GM19023 (cell line): Measurements from ENCODE around the gene ADGRL3.
"Not testable (repeated sequence)": the region's sequence is repeated elsewhere in the genome, so short reads cannot be mapped to it uniquely, and the experiment has no call there.

Source experiments
- ATAC-seq: cut with Tn5 transposase; IDR thresholded peaks from one replicate; pipeline ENCODE4 v1.9.1; 2021; ENCODE audit warnings: mild to moderate bottlenecking, moderate library complexity; ENCODE audit not compliant: unreplicated experiment

ADGRL3 gene

DNA sequence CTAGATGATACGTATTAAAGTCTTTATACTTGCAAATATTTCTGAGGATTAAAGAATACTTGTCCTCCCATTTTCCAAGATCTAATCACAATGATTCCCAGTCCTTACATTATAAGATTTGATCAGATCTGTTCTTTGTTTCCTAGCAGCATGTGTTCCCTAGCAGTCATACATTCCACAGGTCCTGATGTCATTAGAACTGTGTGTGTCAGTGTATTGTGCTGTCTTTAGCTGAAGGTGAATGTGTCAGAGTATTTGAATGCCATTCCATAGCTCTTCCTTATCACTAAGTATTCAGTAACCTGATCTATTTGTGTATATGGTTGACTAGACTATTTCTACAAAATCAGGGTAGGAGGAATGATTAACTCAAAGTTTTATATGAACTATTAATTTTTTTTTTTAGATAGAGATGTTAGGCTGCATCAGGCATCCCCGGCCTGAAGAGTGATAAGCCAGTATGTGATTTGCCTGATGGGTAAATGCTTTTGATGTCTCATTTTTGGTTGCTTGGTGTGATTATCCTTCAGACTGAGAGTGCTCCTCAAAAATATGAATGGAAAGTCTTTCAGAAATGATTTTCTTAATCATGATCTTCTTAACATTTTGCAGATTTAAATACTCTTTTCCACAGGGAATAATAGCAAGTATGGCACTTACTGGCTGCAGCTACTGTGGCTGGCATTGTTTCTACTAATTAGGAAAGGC is 4.4 kb downstream of the ADGRL3 start:
- ATAC-seq, result no peak

DNA sequence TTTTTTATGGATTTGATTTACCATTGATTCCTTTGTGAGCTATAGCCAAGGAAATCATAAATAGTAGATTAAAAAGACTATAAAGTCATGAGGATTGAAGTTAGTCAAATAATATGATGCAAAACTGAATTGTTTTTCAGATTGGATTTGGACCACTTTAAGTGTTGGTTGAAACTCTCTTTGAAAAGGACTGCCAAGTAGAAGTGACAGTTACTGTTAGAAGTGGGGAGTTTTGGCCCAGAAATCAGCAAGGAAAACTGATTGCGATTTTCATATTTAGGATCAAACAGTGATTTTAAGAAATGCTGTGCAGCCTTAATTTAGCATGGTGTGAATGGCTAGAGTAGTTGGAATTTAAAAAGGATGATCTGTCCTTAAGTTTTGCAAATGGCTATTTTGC is 4.9 kb downstream of the ADGRL3 start:
- no peak for ATAC-seq

DNA sequence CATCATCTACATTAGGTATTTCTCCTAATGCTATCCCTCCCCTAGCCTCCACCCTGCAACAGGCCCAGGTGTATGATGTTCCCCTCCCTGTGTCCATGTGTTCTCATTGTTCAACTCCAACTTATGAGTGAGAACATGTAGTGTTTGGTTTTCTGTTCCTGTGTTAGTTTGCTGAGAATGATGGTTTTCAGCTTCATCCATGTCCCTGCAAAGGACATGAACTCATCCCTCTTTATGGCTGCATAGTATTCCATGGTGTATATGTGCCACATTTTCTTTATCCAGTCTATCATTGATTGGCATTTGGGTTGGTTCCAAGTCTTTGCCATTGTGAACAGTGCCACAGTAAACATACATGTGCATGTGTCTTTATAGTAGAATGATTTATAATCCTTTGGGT is 7.0 kb downstream of the ADGRL3 start:
- ATAC-seq, result not testable (repeated sequence)

DNA sequence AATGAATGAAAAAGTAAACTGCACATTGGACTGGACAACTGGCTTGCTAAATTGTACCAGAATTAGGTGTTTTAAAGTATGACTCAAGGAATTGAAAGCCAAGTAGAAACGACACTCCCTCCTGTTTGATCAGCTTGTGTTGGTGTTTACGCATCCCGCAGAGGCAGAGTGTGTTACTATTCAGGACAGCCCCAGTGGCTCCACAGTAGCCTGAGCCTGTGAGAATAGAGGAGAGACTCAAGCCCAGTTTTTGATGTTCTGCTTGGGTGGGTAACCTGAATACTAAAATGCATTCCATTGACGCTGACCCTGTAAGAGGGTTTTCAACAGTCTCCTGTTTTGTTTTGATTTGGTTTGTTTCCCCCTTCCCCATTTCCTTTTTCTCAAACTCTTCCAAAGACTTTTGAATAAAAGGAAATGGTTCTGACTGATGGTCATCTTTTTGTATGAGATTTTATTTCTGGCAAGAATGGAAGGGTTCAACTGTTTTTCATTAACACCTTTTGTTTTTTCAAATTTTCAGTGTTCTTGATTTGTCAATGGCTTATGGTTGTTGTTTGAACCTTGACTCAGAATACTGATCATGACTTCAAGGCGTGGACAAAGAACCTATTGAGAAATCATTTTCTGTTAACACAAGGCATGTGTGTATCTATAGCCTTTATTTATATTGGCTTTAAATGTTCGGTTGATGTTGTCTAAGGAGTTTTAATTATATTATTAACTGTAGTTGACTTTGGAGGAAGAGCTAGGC is 10.2 kb downstream of the ADGRL3 start:
- ATAC-seq, result no peak

DNA sequence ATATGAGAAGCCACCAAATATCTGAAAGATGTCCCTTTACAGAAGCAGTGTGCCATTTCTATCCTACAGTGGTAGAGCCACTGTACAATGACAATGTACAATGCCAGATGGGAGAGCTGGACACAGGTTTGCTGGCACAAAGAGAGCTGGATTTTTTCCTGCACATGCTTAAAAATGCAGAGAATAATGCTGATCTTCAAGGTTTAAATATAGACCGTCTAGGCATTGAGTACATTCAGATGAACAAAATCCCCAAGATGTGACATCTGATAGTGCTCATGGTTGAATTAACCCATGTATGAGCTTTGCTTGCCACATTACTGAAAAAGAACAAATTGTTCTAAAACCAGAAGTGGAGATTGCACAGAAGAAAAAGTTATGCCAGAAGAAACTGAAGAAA is 11.7 kb downstream of the ADGRL3 start:
- ATAC-seq, result no peak

DNA sequence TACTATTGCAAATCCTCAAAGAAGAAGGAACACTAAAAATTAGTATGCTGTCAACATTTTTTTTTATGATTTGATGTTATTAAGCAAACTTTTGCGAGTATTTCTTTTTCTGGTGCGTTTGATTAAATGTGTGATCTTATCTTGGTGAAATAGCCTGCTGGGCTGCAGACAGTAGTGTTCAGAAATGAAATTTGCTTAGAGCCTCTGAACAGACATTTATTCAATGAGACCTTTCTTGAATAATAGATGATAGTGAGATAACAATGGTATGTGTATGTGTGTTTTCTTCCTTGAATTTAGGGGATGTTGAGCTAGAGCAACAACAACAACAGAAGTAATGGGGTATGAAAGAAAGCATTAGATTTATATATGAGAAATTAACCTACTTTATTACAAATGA is 12.7 kb downstream of the ADGRL3 start:
- ATAC-seq, result no peak

DNA sequence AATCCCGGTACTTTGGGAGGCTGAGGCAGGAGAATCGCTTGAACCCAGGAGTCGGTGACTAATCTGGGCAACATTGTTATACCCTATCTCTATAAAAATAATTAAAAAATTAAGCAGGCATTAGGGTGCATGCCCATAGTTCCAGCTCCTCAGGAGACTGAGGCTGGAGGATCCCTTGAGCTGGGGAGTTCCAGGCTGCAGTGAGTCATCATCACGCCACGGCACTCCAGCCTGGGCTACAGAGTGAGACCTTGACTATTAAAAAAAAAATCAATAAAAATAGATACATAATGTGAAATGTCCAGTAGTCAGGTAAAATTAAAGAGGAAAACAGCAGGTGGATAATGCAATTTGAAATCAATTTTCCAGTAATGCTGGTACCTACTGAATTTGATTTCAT is 14.6 kb downstream of the ADGRL3 start:
- no peak for ATAC-seq

DNA sequence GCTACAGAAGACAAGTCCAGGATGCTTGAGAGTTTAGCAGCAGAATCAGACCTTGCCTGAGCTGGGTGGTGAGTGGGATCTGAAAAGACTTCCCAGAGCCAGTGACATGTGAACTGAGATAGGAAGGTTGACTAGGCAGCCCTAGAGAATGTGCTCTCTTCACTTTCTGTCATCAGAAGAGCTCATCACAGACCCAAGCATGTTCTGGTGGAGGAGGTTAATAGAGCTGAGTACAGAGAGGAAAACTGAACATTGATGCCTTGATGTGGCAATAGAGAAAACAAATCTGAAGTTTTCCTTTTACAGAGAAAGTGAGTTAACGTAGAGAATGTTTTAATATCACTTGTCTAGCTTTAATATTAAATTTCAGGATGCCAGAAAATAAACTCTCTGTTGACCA is 17.1 kb downstream of the ADGRL3 start:
- ATAC-seq, result no peak

DNA sequence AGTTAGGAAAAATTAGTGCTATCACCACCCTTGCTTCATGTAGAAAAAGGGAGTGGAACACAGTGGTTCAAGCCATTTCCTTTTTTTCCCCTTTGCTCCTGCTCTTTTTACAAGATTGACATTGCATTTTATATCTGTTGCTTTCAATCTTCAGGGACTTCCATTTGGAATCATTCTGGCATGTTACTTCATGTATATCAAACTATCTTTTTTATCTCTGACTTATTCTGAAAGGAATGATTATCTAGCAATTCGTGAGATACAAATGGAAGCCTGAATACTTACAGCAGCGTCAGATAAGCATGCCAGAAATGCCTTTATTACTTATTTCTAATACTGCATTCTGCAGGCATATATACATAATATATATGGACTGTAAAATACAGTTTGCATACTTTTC is 20.4 kb downstream of the ADGRL3 start:
- ATAC-seq, result no peak

DNA sequence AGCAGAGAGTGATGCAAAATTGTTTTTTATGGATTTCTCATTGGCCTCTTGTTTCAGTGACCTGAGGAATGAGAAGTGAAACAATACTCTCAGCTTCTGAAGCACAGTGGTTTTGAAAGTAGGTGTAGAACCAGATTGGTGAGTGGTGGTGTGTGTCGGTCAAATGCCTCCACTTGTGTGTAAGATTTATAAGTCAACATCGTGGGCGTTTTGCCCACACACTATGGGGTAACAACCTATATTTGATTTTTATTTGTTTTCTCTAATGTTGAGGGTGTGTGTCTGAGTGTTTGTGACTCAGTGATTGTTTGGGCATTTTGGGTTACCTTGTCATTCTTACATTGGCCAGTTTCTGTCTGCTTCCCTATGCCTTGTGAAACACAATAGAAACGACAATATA is 23.3 kb downstream of the ADGRL3 start:
- no peak for ATAC-seq

DNA sequence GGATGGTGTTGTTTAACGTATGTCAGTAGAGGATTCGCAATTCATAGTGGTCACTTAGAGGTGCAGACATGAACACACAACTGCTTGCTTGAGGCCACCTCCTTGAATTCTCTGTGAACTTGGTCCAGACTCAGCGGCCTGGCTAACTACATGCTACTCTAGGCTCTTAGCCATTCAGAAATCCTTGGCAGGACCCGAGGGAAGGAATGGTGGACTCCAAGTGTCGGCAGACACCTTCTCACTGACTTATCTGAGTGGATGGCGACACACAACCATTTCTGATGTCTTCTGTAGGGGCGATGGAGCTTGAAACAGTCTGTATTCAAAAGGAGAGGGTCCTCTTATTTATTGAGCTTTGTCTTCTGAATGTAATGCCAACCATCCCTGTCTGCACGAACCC is 24.4 kb downstream of the ADGRL3 start:
- no peak for ATAC-seq

DNA sequence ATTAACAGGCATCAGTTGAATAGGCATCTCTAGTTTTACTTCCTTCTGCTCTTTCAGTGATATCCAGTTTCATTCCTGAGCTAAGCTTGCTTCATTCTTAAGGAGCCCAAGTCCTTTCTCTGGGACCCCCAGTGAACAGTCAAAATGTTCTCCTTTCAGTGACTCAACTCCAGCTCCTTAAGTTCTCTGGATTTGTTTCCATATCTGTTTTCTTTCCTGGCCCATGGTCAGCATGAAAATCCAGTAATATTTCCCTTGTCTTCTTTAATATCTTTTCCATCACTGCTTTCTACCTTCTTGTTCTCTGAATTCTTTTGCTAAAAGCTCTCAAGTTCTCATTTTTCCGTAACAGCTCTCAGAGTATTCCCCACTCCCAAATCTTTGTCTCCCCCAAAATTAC is 25.5 kb downstream of the ADGRL3 start:
- no peak for ATAC-seq

DNA sequence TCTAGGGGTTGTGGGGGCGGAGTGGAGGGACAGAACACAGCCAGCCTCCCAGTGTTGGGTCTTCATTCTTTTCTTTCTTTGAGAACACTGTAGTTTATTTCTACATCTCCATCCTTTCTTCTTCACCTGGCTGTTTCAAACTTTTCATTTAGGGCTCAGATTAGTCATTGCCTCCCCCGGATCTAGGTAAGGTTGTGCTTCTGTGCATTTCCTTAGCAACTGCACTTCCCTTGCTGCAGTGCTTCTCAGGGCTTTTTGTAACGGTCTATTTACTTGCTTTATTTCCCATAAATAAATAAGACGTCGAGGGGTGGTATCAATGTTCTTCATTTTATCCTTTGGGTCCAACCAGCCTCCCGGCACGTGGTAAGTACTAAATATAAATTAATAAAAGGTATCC is 31.3 kb downstream of the ADGRL3 start:
- ATAC-seq, result no peak

DNA sequence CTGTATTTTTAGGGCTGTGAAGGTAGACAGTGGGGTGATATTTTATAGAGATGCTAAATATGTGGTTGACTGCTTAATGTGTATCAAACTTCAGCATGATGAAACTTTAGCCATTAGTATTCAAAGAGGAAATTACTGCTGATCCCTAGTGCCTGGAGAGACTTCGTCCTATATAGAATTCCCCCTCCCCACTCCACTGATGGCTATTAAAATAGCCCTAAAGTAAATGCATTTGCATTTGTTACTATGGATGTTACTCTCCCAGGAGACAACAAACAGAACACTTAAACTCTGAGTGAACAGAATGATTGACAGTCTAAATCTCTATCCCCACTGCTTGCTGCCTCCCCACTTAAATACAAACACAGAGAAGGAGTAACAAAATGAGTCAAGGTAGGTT is 39.1 kb downstream of the ADGRL3 start:
- no peak for ATAC-seq

DNA sequence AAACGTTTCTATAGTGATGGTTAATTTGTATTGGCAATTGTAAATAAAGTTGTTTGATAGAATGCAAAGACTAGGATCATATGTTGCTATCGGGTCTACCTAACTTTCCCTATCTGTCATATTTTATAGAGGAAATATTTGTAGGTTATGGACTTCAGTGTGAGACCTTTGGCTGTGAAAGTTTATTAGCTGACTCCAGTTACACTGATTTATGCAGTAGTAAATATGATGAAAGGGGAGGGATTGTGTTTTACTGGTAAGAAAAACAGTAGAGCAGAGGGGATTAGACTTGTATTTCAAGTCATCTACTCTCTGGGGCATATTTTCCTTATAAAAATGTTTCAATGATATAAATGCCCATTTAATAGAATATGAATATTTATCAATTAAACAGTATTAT is 43.8 kb downstream of the ADGRL3 start:
- ATAC-seq, result no peak

DNA sequence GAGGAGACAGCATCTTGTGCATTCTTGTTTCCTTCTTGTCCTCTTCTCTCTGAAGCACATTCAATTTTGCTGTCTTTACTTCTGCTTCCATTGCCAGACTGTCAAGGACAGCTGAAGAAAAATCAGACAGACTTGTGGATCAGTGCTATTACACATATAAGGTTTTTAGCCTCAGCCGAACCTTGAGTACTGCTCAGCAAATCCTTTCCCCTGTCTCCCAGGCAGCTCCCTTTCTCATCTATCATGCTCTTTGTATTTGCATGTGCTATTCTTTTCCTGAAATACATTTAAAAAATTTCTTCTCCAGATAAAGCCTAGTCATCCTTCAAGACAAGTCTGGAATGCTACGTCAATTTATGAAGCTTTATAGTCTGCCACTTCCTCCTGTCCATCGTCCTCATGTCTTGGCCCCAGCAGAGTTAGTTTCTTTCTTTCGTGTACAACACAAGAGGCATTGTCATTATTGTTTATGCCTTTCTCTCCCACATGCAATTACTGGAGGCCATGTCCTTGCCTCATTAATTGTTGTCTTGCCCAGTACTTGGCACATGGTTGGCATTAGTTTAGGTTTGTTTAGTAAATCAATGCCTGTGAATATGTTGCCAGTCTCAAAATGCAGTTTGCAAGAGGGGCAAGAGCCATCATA is 45.1 kb downstream of the ADGRL3 start:
- ATAC-seq, result no peak

DNA sequence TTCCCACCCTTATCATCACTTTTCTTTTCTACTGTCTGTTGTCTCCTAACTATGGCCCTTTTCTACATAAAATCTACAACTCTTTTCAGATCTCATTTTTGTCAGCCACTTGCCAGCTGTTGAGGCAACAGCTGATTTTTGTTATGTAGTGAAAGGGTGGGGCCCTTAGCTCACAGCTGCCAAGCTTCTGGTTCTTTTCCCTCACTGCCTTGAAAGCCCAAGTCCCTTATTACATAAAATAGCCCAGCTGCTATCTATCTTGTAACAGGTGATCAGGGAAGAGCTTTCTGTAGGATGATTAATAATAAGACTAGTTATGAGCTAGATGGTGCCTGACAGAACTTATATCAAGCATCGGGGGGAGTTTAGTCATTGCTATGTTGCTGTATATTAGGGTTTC is 45.9 kb downstream of the ADGRL3 start:
- ATAC-seq, result no peak

DNA sequence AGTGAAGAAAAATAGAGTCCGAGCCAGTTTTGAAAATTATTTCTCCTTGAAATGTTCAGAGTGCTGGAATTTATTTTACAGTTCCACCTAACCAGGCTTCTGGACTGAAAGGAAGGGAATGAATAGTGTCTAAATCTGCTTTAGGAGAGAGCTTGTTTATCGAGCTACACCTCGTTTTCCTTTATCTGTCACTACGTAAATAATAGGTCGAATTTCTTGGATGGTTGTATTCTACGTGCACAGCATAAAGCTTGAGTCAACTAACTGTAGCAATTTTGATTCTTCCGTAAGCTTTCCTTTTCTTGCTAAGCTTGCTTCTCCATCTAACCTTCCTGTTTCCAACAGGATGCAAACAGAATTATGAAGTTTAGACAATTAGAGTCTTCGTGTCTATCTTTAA is 48.6 kb downstream of the ADGRL3 start:
- no peak for ATAC-seq

DNA sequence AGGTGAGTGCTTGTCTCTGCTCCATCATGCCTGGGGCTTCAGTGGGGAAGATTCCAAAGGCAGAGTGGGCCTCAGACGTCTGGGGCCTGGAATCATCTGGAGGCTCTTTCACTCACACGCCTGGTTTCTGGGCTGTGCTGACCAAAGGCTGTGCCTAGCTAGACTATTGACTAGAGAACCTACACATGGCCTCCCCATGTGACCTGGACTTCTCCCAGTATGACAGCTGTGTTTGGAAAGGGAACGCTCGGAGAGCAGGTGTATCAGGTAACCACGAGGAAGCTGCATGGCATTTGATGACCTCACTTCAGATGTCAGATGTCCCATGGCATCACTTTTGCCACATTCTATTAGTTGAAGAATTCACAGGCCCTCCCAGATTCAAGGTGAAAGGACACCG is 51.0 kb downstream of the ADGRL3 start:
- no peak for ATAC-seq

DNA sequence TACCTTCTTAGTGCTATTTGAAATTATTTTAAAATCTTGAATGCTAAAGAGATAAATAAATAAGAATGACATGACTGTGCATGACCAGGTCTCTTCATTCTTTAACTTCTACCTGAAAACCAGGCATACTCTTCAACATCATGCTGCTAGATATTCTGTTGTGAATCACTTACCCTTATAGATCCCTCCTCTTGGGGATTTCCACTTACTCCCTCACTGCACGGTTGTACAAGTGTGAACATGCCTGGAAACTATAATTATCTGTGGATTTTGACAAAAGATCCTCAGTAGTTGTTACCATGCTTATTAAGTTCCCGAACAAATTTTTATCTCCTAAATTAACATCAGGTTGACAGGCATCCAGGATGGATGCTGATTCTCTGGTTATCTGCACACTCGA is 54.3 kb downstream of the ADGRL3 start:
- ATAC-seq, result no peak

DNA sequence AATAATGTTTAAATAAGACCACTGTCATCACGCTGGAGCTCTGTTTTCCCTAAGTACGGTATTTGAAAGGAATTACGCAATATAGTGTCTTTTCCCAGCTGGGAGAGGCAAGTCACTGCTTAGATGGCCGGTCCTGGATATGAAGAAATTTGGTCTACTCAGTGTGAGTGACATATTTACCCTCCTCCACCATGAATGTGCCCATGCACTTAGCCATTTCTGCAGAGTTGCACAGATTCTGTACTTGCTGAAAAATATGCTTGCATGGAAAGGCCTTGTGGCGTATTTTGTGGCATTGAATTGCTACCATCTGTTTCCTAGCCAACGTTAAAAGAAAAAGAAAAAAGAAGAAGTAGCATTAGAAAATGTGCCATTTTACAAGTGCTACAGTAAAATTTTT is 73.1 kb downstream of the ADGRL3 start:
- ATAC-seq, result no peak

DNA sequence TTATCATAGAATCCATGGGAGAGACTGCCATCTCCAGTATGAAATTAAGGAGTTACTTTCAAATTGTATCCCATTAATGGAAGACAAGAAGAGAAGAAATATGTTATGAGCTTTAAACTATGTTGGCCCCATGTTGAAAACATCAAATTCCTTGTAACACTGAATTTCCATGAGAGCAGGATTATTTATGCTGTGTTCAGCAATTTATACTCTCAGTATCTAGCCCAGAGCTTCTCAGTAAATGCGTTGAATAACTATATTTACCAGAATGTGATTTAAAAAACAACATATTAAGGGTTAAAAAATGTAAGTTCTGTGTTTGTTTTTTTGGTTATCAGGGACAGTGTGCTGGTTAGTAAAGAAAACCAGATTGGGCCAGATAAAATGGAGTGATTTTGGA is 74.2 kb downstream of the ADGRL3 start:
- no peak for ATAC-seq
